ENCODE measurements around the gene RARS2.

DNA sequence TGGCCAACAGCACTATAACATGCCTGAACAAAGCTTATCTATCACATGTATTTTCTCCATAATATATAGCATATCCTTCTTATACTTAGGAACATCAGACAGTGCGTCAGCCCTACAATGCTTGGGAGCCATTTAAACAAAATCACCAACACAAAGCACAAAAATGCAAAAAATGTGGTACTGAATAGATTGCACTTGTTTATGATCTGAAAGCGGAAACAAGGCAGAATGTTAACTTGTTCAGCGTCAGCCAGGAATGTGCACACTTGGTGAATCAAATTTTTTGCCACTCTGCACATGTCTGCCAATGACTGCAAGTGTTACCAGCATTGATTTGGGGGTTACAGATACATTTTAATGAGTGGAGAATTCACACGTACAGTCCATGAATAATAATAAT, 102.2 kb downstream of the RARS2 start:
- TF ChIP-seq, protein P1, sequence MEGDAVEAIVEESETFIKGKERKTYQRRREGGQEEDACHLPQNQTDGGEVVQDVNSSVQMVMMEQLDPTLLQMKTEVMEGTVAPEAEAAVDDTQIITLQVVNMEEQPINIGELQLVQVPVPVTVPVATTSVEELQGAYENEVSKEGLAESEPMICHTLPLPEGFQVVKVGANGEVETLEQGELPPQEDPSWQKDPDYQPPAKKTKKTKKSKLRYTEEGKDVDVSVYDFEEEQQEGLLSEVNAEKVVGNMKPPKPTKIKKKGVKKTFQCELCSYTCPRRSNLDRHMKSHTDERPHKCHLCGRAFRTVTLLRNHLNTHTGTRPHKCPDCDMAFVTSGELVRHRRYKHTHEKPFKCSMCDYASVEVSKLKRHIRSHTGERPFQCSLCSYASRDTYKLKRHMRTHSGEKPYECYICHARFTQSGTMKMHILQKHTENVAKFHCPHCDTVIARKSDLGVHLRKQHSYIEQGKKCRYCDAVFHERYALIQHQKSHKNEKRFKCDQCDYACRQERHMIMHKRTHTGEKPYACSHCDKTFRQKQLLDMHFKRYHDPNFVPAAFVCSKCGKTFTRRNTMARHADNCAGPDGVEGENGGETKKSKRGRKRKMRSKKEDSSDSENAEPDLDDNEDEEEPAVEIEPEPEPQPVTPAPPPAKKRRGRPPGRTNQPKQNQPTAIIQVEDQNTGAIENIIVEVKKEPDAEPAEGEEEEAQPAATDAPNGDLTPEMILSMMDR (IDR thresholded peaks at IDR 0.05; ENCODE audit: poor library complexity), result no peak
- no peak for TF ChIP-seq EZH2 (IDR thresholded peaks at IDR 0.05; ENCODE audit: borderline replicate concordance)
- no peak for TF ChIP-seq EZH2phosphoT487 (IDR thresholded peaks at IDR 0.05; ENCODE audit: low read depth, severe bottlenecking, unreplicated experiment)
